Measurements from ENCODE around the gene CISD1. TPM values are rescaled to one million over a fixed set of nuclear protein-coding genes. Genes with fewer than 3 reads are reported as not detected.

The CISD1 gene
- total RNA-seq, 2 experiments from 2014 or later: 1.5 to 2.0 TPM

DNA sequence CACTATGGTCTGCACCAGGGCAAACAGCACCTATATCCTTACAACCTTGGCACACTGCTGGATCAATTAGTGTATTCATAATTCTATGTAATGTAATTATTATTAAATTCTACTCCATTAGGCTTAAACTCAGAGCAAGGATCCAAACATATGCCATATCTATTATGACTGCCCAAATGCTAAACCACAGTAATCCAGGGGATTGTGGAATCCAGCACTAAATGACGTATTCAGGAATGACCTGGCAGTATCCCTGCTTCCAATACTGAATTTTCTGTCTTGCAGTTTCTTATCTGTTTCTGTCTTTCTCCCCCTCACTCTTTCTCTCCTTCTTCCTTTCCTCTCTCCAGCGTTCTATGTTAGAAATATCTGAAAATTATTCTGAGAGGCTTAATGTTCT, 49.4 kb downstream of the CISD1 start:
- Mint-ChIP-seq H3K27ac (no peak overlapping the region), H3K9me3 (no peaks in the 10 kb centered on the region), H3K4me3 (no peak overlapping the region), H3K4me1 (ENCODE audit: low read depth) (peaks cover 12% of the 10 kb centered on the region), H3K27me3 (no peaks in the 10 kb centered on the region), H3K36me3 (ENCODE audit: low read depth) (no peaks in the 10 kb centered on the region)
- no peaks in the 10 kb centered on the region for H3K9me3 ChIP-seq (ENCODE audit: control insufficient read depth in 1 of 2, insufficient read depth in 1 of 2, low read length in 2 of 2)
- H3K4me1 ChIP-seq (ENCODE audit: insufficient read depth, low read length): peaks cover 5% of the 10 kb centered on the region
- DNase-seq (no peak), ATAC-seq (ENCODE audit: poor library complexity) (no peak)
- intact Hi-C loops (cut with DNase I, micrococcal nuclease): no loop called here
- H3K36me3 ChIP-seq (ENCODE audit: insufficient read depth, low read length): no peaks in the 10 kb centered on the region
- no peak overlapping the region for H3K4me3 ChIP-seq (ENCODE audit: low read length)
- ChIA-PET CTCF (interaction anchor here (1.2 kb wide), 1 partner anchor 67 kb away, joined by 3 read pairs; the partner anchor contains the start of gene TFAM), POLR2A (no interaction called here)
- H3K27me3 ChIP-seq (ENCODE audit: control insufficient read depth in 1 of 2, insufficient read depth in 2 of 2, low read length in 2 of 2): no peaks in the 10 kb centered on the region
- TF ChIP-seq, protein P1, sequence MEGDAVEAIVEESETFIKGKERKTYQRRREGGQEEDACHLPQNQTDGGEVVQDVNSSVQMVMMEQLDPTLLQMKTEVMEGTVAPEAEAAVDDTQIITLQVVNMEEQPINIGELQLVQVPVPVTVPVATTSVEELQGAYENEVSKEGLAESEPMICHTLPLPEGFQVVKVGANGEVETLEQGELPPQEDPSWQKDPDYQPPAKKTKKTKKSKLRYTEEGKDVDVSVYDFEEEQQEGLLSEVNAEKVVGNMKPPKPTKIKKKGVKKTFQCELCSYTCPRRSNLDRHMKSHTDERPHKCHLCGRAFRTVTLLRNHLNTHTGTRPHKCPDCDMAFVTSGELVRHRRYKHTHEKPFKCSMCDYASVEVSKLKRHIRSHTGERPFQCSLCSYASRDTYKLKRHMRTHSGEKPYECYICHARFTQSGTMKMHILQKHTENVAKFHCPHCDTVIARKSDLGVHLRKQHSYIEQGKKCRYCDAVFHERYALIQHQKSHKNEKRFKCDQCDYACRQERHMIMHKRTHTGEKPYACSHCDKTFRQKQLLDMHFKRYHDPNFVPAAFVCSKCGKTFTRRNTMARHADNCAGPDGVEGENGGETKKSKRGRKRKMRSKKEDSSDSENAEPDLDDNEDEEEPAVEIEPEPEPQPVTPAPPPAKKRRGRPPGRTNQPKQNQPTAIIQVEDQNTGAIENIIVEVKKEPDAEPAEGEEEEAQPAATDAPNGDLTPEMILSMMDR (IDR thresholded peaks at IDR 0.05): no peak
- H3K27ac ChIP-seq (ENCODE audit: low read depth in 1 of 2, low read length in 2 of 2): no peak overlapping the region

DNA sequence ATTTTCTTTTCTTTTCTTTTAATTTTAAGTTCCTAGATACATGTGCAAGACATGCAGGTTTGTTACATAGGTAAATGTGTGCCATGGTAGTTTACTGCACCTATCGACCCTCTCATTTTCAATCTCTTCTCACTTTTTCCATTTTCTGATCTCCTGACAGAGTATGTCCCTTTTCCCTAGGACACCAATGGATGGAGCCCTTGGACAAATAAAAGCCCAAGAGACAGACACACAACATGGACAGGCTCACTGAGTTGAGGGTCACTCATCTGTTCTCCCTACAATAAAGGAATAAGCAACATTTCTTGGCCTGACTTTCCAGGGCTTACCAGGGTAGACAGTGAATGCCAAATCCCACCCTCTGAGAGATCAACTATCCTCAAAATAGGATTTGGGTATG, 50.6 kb downstream of the CISD1 start:
- POLR2A ChIA-PET: no interaction called here
- Mint-ChIP-seq H3K9me3 (no peaks in the 10 kb centered on the region), H3K4me1 (ENCODE audit: low read depth) (peaks cover 12% of the 10 kb centered on the region), H3K36me3 (ENCODE audit: low read depth) (no peaks in the 10 kb centered on the region), H3K4me3 (no peak overlapping the region), H3K27ac (no peak overlapping the region), H3K27me3 (no peaks in the 10 kb centered on the region)
- DNase-seq: no peak
- H3K27ac ChIP-seq (ENCODE audit: low read depth in 1 of 2, low read length in 2 of 2): no peak overlapping the region
- no peaks in the 10 kb centered on the region for H3K36me3 ChIP-seq (ENCODE audit: insufficient read depth, low read length)
- H3K4me1 ChIP-seq (ENCODE audit: insufficient read depth, low read length): peaks cover 5% of the 10 kb centered on the region
- ATAC-seq (ENCODE audit: poor library complexity): no peak
- H3K4me3 ChIP-seq (ENCODE audit: low read length): no peak overlapping the region
- TF ChIP-seq, protein P1 (IDR thresholded peaks at IDR 0.05): no peak
- H3K27me3 ChIP-seq (ENCODE audit: control insufficient read depth in 1 of 2, insufficient read depth in 2 of 2, low read length in 2 of 2): no peaks in the 10 kb centered on the region
- intact Hi-C loops (cut with DNase I, micrococcal nuclease): no loop called here
- CTCF ChIA-PET: no interaction called here
- no peaks in the 10 kb centered on the region for H3K9me3 ChIP-seq (ENCODE audit: control insufficient read depth in 1 of 2, insufficient read depth in 1 of 2, low read length in 2 of 2)

DNA sequence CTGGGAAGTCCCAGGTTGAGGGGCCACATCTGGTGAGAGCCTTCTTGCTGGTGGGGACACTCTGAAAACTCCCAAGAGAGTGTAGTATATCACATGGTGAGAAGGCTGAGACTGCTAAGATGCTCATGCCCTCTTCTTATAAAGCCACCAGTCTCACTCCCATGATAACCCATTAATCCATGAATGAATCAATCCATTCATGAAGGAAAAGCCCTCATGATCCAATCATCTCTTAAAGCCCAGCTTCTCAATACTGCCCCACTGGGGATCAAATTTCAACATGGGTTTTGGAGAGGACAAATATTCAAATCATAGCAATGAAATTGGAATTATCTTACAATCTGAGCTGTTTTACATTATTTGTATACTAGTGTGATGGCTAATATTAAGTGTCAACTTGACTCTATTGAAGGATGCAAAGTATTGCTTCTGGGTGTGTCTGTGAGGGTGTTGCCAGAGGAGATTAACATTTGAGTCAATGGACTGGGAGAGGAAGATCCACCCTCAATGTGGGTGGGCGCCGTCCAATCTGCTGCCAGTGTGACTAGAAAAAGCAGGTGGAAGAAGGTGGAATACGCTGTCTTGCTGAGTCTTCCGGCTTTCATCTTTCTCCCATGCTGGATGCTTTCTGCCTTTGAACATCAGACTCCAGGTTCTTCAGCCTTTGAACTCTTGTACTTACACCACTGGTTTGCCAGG, 51.5 kb downstream of the CISD1 start:
- H3K4me3 Mint-ChIP-seq: no peak overlapping the region
- peaks cover 5% of the 10 kb centered on the region for H3K4me1 ChIP-seq (ENCODE audit: insufficient read depth, low read length)
- no peak overlapping the region for H3K27ac ChIP-seq (ENCODE audit: low read depth in 1 of 2, low read length in 2 of 2)
- no peak for DNase-seq
- no peaks in the 10 kb centered on the region for H3K9me3 ChIP-seq (ENCODE audit: control insufficient read depth in 1 of 2, insufficient read depth in 1 of 2, low read length in 2 of 2)
- no peak for ATAC-seq (ENCODE audit: poor library complexity)
- no peaks in the 10 kb centered on the region for H3K27me3 ChIP-seq (ENCODE audit: control insufficient read depth in 1 of 2, insufficient read depth in 2 of 2, low read length in 2 of 2)
- no peaks in the 10 kb centered on the region for H3K36me3 ChIP-seq (ENCODE audit: insufficient read depth, low read length)
- TF ChIP-seq, protein P1 (IDR thresholded peaks at IDR 0.05): no peak
- no peak overlapping the region for H3K4me3 ChIP-seq (ENCODE audit: low read length)
- H3K4me1 Mint-ChIP-seq (ENCODE audit: low read depth): peaks cover 12% of the 10 kb centered on the region
- ChIA-PET POLR2A (no interaction called here), CTCF (no interaction called here)
- no peaks in the 10 kb centered on the region for H3K36me3 Mint-ChIP-seq (ENCODE audit: low read depth)
- intact Hi-C loops (cut with DNase I, micrococcal nuclease): no loop called here
- H3K27ac Mint-ChIP-seq: no peak overlapping the region
- no peaks in the 10 kb centered on the region for H3K9me3 Mint-ChIP-seq
- H3K27me3 Mint-ChIP-seq: no peaks in the 10 kb centered on the region
